ENCODE results near the gene CCDC83. TPM values are rescaled to one million over a fixed set of nuclear protein-coding genes. Genes with fewer than 3 reads are reported as not detected.

The CCDC83 gene
- polyA plus RNA-seq, 1 of the 3 experiments (the other 2 are of a cell fraction), result not detected

DNA sequence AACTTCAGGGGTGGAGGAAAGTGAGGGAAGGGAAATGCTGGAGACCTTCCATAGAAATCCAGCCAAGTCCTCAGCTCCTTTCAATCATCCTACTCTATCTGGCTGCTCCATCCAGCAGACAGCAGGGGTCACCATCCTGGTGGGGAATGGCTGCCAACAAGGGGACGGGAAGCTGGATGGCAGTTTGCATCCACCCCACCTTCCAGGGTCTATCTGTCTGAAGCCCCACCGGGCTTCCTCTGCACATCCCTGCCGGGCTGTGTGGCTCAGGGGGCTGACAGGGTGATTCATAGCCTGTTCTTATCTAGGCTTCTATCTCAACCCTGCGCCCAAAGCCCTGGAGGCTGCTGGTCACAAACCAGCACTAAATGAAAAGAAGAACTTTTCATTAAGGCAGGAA, 45.3 kb upstream of the CCDC83 start (continued):
- TF ChIP-seq, protein P1, sequence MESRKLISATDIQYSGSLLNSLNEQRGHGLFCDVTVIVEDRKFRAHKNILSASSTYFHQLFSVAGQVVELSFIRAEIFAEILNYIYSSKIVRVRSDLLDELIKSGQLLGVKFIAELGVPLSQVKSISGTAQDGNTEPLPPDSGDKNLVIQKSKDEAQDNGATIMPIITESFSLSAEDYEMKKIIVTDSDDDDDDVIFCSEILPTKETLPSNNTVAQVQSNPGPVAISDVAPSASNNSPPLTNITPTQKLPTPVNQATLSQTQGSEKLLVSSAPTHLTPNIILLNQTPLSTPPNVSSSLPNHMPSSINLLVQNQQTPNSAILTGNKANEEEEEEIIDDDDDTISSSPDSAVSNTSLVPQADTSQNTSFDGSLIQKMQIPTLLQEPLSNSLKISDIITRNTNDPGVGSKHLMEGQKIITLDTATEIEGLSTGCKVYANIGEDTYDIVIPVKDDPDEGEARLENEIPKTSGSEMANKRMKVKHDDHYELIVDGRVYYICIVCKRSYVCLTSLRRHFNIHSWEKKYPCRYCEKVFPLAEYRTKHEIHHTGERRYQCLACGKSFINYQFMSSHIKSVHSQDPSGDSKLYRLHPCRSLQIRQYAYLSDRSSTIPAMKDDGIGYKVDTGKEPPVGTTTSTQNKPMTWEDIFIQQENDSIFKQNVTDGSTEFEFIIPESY (IDR thresholded peaks at IDR 0.05; ENCODE audit: borderline replicate concordance, low read depth), result no peak
- TF ChIP-seq, protein P2, sequence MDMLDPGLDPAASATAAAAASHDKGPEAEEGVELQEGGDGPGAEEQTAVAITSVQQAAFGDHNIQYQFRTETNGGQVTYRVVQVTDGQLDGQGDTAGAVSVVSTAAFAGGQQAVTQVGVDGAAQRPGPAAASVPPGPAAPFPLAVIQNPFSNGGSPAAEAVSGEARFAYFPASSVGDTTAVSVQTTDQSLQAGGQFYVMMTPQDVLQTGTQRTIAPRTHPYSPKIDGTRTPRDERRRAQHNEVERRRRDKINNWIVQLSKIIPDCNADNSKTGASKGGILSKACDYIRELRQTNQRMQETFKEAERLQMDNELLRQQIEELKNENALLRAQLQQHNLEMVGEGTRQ (IDR thresholded peaks at IDR 0.05; ENCODE audit: borderline replicate concordance, low read depth, low read length), result no peak
- TF ChIP-seq TAF1 (IDR thresholded peaks at IDR 0.05; ENCODE audit: borderline replicate concordance, low read depth, low read length), result no peak
- TF ChIP-seq EP300 (IDR thresholded peaks at IDR 0.05; ENCODE audit: borderline replicate concordance in 1 of 2, low read depth in 1 of 2, low read length in 1 of 2), result no peak
- no peak for TF ChIP-seq EZH2phosphoT487 (IDR thresholded peaks at IDR 0.05; ENCODE audit: borderline replicate concordance, low read depth)
- no peak for TF ChIP-seq ELF1 (IDR thresholded peaks at IDR 0.05)

DNA sequence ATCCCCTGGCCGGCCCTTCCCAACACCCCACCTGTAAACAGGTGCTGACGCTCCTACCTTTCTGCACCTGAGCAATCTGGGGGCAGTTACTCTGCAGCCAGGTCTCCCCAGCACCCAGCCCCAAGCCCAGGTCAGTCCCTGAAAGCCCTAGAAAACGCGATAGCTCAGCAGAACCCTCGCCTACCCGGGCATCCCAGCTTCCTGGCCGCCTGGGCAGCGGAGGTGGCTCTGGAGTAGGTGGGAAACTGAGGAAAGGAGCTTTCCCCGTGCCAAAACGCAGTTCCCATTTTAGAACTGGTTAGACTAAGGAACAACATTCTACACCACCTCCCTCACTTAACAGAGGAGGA, 44.7 kb upstream of the CCDC83 start:
- no peaks in the 10 kb centered on the region for H3K9me3 ChIP-seq
- H3K9me2 ChIP-seq, result no peaks in the 10 kb centered on the region
- peak overlapping the region; percentile 49; the same call in 1 of the 2 replicates for H3K9ac ChIP-seq
- H3K4me1 ChIP-seq (ENCODE audit: control insufficient read depth in 1 of 2, insufficient read depth in 2 of 2, low read depth in 1 of 2, low read length in 1 of 2), result peaks cover 13 to 15% of the 10 kb centered on the region in 2 experiments
- POLR2A ChIA-PET, result no interaction called here
- H3K4me3 ChIP-seq (ENCODE audit: low read depth in 2 of 2, low read length in 1 of 2), result peak overlapping the region; percentile 65 to 67
- no peaks in the 10 kb centered on the region for H3K27me3 ChIP-seq (ENCODE audit: insufficient read depth)
- WGBS (ENCODE audit: low lambda C conversion rate), result 27% methylated on average over 9 of the region's 10 CpGs
- no peaks in the 10 kb centered on the region for H3K79me2 ChIP-seq (ENCODE audit: insufficient read depth)
- H3K4me2 ChIP-seq, result peak overlapping the region; percentile 96
- no peak for TF ChIP-seq FOXM1 (IDR thresholded peaks at IDR 0.05; ENCODE audit: low read depth)
- no peak for TF ChIP-seq SIN3A (IDR thresholded peaks at IDR 0.05; ENCODE audit: borderline replicate concordance, low read depth, low read length)
- TF ChIP-seq ELF1 (IDR thresholded peaks at IDR 0.05), result no peak
- TF ChIP-seq, protein P3, sequence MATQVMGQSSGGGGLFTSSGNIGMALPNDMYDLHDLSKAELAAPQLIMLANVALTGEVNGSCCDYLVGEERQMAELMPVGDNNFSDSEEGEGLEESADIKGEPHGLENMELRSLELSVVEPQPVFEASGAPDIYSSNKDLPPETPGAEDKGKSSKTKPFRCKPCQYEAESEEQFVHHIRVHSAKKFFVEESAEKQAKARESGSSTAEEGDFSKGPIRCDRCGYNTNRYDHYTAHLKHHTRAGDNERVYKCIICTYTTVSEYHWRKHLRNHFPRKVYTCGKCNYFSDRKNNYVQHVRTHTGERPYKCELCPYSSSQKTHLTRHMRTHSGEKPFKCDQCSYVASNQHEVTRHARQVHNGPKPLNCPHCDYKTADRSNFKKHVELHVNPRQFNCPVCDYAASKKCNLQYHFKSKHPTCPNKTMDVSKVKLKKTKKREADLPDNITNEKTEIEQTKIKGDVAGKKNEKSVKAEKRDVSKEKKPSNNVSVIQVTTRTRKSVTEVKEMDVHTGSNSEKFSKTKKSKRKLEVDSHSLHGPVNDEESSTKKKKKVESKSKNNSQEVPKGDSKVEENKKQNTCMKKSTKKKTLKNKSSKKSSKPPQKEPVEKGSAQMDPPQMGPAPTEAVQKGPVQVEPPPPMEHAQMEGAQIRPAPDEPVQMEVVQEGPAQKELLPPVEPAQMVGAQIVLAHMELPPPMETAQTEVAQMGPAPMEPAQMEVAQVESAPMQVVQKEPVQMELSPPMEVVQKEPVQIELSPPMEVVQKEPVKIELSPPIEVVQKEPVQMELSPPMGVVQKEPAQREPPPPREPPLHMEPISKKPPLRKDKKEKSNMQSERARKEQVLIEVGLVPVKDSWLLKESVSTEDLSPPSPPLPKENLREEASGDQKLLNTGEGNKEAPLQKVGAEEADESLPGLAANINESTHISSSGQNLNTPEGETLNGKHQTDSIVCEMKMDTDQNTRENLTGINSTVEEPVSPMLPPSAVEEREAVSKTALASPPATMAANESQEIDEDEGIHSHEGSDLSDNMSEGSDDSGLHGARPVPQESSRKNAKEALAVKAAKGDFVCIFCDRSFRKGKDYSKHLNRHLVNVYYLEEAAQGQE (IDR thresholded peaks at IDR 0.05; ENCODE audit: low read depth, low read length), result no peak
- TF ChIP-seq, protein P4, sequence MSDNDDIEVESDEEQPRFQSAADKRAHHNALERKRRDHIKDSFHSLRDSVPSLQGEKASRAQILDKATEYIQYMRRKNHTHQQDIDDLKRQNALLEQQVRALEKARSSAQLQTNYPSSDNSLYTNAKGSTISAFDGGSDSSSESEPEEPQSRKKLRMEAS (IDR thresholded peaks at IDR 0.05; ENCODE audit: low read depth), result no peak
- no peak for TF ChIP-seq JUND (IDR thresholded peaks at IDR 0.05)
- no peak for TF ChIP-seq NRF1 (IDR thresholded peaks at IDR 0.05; ENCODE audit: low read depth, low read length)
- TF ChIP-seq, protein P2 (IDR thresholded peaks at IDR 0.05; ENCODE audit: borderline replicate concordance, low read depth, low read length), result no peak
- TF ChIP-seq, protein P5, sequence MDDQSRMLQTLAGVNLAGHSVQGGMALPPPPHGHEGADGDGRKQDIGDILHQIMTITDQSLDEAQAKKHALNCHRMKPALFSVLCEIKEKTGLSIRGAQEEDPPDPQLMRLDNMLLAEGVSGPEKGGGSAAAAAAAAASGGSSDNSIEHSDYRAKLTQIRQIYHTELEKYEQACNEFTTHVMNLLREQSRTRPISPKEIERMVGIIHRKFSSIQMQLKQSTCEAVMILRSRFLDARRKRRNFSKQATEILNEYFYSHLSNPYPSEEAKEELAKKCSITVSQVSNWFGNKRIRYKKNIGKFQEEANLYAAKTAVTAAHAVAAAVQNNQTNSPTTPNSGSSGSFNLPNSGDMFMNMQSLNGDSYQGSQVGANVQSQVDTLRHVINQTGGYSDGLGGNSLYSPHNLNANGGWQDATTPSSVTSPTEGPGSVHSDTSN (IDR thresholded peaks at IDR 0.05), result no peak
- TF ChIP-seq FOSL2 (IDR thresholded peaks at IDR 0.05; ENCODE audit: borderline replicate concordance, low read depth), result no peak
- no peak for TF ChIP-seq YY1 (IDR thresholded peaks at IDR 0.05; ENCODE audit: low read depth)
- TF ChIP-seq, protein P1 (IDR thresholded peaks at IDR 0.05; ENCODE audit: borderline replicate concordance, low read depth), result no peak
- no peak for TF ChIP-seq RCOR1 (IDR thresholded peaks at IDR 0.05; ENCODE audit: low read length)
- no peak for DNase-seq
- no peaks in the 10 kb centered on the region for H4K20me1 ChIP-seq (ENCODE audit: insufficient read depth)
- H3K36me3 ChIP-seq (replicated peaks in 1 of 2; ENCODE audit: control insufficient read depth in 1 of 2, insufficient read depth in 2 of 2, low read length in 1 of 2), result no peaks in the 10 kb centered on the region
- no peak overlapping the region for H3K27ac ChIP-seq (ENCODE audit: low read depth in 2 of 2, low read length in 1 of 2)
- CTCF ChIA-PET, result interaction anchor here (0.8 to 1.7 kb wide), 5 partner anchors 9 to 659 kb away, joined by 3 to 9 read pairs (median 4); no protein-coding TSS in a partner anchor
- H2AFZ ChIP-seq (ENCODE audit: low read depth), result peak overlapping the region; percentile 95
- peaks cover 15% of the 10 kb centered on the region for H3F3A ChIP-seq (replicated peaks; ENCODE audit: insufficient read depth)
